GM12874 (cell line): ENCODE data around the gene PLIN5.

Source experiments
- CTCF ChIP-seq: IDR thresholded peaks from 2 replicates; pipeline ENCODE4 v1.5.1; 2011; ENCODE audit warnings: low read depth, mild to moderate bottlenecking, control low read depth, low read length, moderate library complexity; ENCODE audit not compliant: insufficient read depth

The PLIN5 gene

GRCh38 chr19:4502282-4503131 is 32.5 kb downstream of the PLIN5 start:
- no peak for TF ChIP-seq CTCF

GRCh38 chr19:4501691-4502090 is 33.3 kb downstream of the PLIN5 start:
- TF ChIP-seq CTCF: no peak

GRCh38 chr19:4500841-4501591 is 34.0 kb downstream of the PLIN5 start:
- no peak for TF ChIP-seq CTCF

GRCh38 chr19:4499855-4500254 is 35.2 kb downstream of the PLIN5 start:
- TF ChIP-seq CTCF: no peak

GRCh38 chr19:4499318-4499717 is 35.7 kb downstream of the PLIN5 start:
- TF ChIP-seq CTCF: no peak

GRCh38 chr19:4498694-4499093 is 36.3 kb downstream of the PLIN5 start:
- no peak for TF ChIP-seq CTCF

GRCh38 chr19:4497770-4498389 is 37.1 kb downstream of the PLIN5 start:
- no peak for TF ChIP-seq CTCF
